ENCODE measurements around the gene CCNY.

DNA sequence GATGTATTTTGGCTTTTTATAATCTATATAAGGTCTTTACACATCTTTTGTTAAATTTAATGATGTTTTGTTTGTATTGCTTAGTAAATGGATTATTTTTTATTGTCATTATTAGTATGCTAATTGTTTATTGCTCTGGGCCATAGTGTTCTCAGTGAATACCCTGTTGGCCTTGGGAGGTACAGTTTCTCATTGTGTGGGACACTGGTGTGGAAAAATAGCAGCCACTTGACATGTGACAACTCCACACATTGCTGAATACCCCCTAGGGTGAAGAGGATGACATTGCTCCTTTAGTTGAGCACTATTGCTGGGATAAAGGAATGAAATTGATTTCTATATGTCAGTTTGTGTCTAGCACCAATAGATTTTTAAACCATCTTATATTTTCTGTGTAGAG lies 130.9 kb downstream of the CCNY start:
- TF ChIP-seq POLR2A (IDR thresholded peaks at IDR 0.05): no peak
- TF ChIP-seq, protein P1, sequence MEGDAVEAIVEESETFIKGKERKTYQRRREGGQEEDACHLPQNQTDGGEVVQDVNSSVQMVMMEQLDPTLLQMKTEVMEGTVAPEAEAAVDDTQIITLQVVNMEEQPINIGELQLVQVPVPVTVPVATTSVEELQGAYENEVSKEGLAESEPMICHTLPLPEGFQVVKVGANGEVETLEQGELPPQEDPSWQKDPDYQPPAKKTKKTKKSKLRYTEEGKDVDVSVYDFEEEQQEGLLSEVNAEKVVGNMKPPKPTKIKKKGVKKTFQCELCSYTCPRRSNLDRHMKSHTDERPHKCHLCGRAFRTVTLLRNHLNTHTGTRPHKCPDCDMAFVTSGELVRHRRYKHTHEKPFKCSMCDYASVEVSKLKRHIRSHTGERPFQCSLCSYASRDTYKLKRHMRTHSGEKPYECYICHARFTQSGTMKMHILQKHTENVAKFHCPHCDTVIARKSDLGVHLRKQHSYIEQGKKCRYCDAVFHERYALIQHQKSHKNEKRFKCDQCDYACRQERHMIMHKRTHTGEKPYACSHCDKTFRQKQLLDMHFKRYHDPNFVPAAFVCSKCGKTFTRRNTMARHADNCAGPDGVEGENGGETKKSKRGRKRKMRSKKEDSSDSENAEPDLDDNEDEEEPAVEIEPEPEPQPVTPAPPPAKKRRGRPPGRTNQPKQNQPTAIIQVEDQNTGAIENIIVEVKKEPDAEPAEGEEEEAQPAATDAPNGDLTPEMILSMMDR (IDR thresholded peaks at IDR 0.05): no peak
- TF ChIP-seq POLR2AphosphoS5 (IDR thresholded peaks at IDR 0.05): no peak
- TF ChIP-seq EP300 (IDR thresholded peaks at IDR 0.05): no peak

All from suprapubic skin (tissue), 4 donors.